Lung microvascular endothelial cell (primary cell): ENCODE measurements around the gene FAM72B. TPM values are rescaled to one million over a fixed set of nuclear protein-coding genes. Genes with fewer than 3 reads are reported as not detected.
A peak's percentile ranks its signal among the peaks of the same experiment; 100 is the strongest.
"Not testable (repeated sequence)": the region's sequence is repeated elsewhere in the genome, so short reads cannot be mapped to it uniquely, and the experiment has no call there.

ENCODE experiments used
- DNase-seq, 2 donors: peaks; one replicate each; pipeline versions ENCODE4 v3.0.0 to v3.0.0-alpha.2; 2010; ENCODE audit warnings: low read depth in 2 of 2
- total RNA-seq: library from RNA; depleted of rRNA; stranded (reverse); fragments of >200 nt; gene quantifications from 2 replicates; pipeline ENCODE4 v1.2.1, GENCODE V29; 2014

The FAM72B gene
- total RNA-seq: 1.5 and 1.6 TPM in 2 replicates

DNA sequence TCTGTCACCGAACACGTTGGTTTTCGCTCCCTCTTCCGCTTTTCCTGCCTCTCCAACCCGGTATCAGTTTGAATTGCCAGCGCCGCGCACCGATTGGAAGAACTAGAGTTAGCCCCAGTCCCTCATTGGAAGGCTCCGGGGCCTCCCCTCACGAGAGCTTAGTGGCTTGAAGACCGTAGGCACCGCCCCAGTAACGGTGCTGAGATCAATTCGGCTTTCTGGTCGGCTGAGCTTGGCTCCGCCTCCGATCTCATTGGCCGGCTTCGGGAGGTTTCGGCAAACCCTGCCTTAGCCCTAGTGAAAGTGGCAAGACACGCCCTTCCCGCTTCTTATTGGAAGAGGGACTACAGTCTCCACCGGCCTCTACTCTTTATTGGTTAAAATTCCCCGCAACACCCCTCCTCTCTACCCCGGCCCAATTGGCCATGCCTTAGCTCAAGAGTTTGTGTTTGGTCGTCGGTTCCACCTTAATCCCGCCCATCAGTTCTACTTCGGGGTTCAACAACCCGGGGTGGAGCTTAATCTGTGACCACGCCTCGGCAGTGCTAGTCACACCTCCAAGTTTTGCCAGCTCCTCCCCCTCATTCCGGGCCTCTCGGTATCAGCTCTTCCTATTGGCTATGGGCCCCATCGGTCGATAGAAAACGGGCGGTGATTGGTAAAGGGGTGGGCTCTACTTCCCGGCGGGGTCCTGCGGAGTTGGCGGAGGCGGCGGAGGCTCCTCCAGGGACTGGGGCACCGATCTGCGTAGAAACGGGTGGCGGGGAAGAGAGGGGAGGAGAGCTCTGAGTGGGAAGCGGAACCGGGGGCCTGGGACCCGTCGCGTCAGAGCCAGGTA lies at the start of gene FAM72B, which contains the start of gene SRGAP2C:
FAM72B (minus strand) TSS at position 51 of the 838 bp plus-strand sequence. CDS start 851 bp downstream, outside the sequence.
SRGAP2C (plus strand) TSS at position 686 of the 838 bp plus-strand sequence. CDS start 2,472 bp downstream, outside the sequence.
- DNase-seq: peak; percentile 99

DNA sequence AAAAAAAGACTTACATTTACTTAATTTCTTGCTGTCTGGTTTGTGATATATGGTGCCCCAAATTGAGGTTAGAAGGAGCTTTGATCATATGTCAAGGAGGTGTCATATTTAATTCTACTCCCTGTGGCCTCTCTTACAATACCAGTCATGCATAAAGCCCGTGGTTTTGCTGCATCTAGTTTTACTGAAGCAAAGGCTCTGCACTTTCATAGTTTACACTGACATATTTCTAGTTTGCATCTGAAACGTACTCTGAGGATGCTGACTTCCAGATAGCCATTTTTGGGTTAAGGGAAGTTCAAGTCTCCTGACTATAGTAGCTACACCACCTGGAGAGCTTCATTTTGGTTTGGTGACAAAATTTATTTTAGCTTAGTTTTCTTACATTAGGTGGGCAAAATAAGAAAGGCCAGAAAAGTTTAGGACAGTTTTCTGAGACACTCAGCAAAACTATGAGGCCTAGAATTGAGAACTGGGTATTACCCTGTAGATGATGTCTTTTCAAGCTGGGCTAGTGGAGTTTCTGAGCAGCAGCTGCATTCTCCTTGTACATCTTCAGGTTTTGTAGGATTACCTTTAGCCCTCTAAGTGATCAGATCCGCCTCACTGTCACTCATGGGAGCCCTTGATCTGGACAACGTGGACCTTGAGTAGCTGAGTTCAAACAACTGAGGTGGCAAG lies 48.4 kb upstream of the FAM72B start:
- DNase-seq: not testable (repeated sequence)

- DNase-seq: not testable (repeated sequence)
These were observed 46.5 kb upstream of the FAM72B start for GRCh38 chr1:121230636-121231035.

DNA sequence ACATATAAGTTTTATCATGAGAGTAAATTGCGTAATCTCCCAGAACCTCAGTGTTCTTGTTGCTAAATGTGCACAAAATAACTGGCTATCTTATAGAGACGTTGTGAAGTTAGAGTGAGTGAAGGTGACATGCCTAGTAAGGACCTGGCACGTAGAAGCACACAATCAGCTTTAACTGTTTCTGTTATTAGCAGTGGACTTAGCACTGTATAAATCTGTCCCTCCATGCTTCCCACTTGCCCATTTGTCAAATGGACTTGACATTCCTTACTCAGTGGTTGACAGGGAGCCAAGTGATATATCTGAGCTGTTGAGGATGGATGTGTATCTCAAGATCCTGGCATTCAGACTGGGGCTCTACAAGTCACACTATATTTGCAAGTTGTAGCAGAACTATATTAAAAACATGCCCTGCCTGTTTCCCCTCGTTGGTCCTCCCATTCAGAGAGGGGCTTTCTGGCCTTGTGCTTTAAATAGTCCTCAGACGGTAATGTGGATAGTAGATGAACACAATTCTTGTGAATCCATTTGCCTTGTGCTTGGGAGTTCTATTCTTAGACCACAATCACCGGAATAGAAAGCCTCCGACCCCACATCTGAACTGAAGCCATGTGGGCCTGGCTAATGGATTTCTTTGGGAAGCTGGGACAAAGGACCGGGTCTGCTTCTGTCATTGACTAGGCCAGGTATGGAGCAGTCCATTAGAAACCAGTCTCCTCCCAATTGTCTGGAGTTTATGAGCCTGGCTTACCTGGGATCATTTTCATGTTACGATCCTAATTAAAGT lies 43.6 kb upstream of the FAM72B start:
- not testable (repeated sequence) for DNase-seq

- DNase-seq: not testable (repeated sequence)
These were observed 42.8 kb upstream of the FAM72B start for GRCh38 chr1:121226925-121227324.

DNA sequence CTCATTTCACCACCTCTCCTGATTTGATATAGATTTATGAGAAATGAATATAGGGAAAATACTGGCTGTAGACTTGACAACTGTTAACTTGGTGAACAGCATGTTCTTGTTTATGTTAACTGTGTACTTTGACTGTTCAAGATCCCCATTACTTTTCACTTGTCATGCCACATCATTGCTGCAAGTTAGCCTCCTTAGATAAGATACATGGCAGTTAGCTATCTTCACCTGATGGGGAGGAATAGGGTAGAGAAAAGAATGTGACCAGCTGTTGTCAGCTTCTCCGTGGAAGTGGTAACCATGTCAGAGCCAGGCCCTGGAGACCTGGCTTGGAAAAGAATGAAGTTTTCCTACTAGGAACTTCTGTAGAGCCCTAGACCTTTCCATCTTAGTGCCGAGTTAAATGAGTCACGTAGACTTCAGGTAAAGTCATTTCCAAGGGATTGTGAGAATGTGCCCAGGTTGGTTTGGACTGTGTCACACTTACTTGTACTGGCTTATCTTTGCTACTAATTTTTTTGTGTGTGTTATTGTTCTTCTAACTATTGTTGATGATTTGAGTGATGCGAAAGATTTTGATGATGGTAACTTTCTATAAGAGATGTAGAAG lies 42.3 kb upstream of the FAM72B start:
- not testable (repeated sequence) for DNase-seq

- DNase-seq: not testable (repeated sequence)
These were observed 40.6 kb upstream of the FAM72B start for GRCh38 chr1:121224714-121225113.

DNA sequence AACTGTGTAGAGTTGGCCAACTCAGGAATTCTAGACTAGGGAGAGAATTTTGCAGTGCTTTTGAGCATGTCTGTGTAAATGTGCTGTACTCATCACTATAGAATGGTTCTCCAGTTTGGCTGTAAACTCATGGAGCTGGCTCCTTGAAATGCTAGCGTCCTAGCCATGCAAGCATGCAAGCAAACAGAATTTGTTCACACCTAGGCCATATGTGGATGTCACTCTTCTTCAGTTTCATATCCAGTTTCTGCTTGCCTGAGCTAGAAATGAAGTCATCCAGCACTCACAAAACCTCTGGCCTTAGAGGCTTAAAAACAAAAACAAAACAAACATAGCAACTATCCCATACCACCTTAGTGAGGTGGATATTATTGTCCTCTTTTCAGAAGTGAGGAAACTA lies 37.6 kb upstream of the FAM72B start:
- not testable (repeated sequence) for DNase-seq

GRCh38 chr1:121216676-121217075 lies 32.5 kb upstream of the FAM72B start:
- not testable (repeated sequence) for DNase-seq

- DNase-seq: not testable (repeated sequence)
These were observed 31.7 kb upstream of the FAM72B start for GRCh38 chr1:121215699-121216417.

DNA sequence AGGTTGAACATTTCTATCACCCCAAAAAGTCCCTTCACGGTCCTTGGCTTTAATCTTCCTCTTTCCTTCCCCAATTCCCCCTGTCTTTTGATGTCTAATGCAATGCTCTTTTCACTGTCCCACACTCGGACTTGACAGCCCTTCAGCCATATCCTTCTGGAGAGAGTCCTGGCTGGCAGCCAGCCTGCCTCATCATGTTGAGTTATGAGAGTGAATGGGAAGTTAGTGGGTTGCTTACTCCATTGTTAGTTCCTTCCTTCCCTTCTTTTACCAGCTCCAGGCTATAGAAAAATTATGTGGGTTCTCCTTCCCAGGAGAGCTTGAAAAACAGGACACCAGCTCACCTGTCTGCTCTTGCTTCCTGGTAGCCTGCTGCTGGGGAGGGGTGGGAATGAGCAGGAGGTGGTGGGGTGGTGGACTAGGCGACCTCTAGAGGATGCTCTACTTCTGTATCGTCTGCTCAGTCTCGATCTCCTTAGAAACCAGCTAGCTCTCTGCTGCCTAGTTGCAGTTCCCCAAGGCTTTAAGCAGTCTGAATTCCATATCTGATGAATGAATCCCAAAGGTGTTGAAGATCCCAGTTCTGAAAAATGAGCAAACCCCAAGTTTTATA lies 30.5 kb upstream of the FAM72B start:
- not testable (repeated sequence) for DNase-seq

DNA sequence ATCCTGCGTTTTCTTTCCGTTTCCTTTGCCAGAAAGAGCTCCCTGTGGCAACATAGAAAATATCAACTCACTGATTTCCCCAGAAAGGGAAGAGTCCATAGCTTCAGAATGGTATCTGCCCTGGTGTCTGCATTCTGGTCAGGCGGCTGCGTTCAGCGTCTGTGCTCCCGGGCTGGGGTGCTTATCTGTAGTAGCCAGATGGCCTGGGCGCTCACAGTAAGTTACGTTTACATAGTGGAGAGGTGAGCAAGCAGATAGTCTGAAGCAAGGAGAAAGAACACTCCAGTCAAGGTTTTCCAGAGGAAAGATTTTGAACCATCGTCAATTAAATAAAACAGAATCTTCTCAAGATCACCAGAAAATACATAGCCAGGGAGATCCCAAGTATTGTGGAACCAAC lies 29.4 kb upstream of the FAM72B start:
- peak in 1 of 2 donors; percentile 18 for DNase-seq

- not testable (repeated sequence) for DNase-seq
These were observed 26.6 kb upstream of the FAM72B start for GRCh38 chr1:121210778-121211177.

- not testable (repeated sequence) for DNase-seq
These were observed 24.2 kb upstream of the FAM72B start for GRCh38 chr1:121208375-121208774.

GRCh38 chr1:121207328-121207727 lies 23.2 kb upstream of the FAM72B start:
- DNase-seq: not testable (repeated sequence)

DNA sequence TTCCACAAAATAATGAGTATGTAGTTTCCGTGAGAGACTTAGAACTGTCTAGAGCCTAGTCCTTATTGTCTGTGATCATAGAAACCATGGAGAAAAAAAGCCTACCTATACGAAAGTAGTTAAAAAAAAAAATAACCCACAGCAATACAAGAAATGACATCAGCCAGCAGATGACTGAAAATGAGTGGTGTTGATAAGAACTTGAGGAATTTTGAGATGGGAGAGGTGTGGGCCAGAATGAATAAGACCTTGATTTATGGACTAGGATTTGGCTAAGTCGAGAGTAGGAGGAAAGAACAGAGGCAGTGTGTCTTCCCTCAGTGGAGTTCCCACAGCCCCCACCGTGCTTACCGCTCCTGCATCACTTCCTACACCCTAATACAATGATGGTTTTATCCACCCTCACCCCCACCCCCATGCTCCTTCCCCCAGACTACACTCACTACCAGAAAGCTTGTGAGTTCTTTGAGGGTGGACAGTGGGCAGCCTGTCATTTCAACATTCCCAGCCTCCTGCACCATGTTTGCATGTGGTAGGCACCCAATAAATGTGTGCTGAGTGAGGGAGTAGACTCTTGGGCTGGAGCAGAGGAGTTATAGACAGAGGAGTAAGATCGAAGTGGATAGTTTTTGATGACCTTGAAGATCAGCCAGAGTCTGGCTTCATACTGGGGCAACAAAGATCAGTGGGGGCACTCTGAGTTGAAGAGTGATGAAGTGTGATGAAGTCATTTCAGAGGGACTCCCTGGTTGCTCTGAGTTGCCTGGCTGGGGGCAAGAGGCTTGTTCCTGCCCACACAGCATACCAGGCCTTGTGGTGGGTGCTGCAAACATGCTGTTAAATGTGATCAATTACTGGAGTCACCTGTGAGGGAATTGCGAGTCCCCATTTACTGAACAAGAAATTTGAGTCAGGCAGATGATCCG lies 21.9 kb upstream of the FAM72B start:
- not testable (repeated sequence) for DNase-seq

GRCh38 chr1:121202986-121203385 lies 18.8 kb upstream of the FAM72B start:
- DNase-seq: not testable (repeated sequence)
